ENCODE results near the gene THRAP3.
A peak's percentile ranks its signal among the peaks of the same experiment; 100 is the strongest.

The THRAP3 gene

GRCh38 chr1:36350659-36351226 lies 126.5 kb downstream of the THRAP3 start:
- TF ChIP-seq EZH2 (IDR thresholded peaks at IDR 0.05; ENCODE audit: borderline replicate concordance, low read depth, low read length, severe bottlenecking) (no peak), CTCF (IDR thresholded peaks at IDR 0.05; ENCODE audit: borderline replicate concordance, extremely low read depth, low read length, poor library complexity, severe bottlenecking) (no peak)
- ATAC-seq (ENCODE audit: insufficient read depth, low read depth) (peak; percentile 64), DNase-seq (peak; percentile 33)
- Histone ChIP-seq H4K20me1 (ENCODE audit: insufficient read depth, low read length) (no peaks in the 10 kb centered on the region; the same call in 1 of the 2 replicates), H3K27ac (ENCODE audit: low read length) (no peak overlapping the region), H3K4me3 (ENCODE audit: low read depth in 1 of 2, low read length in 2 of 2) (no peak overlapping the region), H3K4me2 (ENCODE audit: insufficient read depth, low read length) (no peak overlapping the region), H3K79me2 (ENCODE audit: insufficient read depth, low read length) (no peaks in the 10 kb centered on the region), H3K27me3 (ENCODE audit: insufficient read depth, low read length, poor library complexity) (no peaks in the 10 kb centered on the region), H3K4me1 (ENCODE audit: insufficient read depth, low read length) (no peaks in the 10 kb centered on the region), H2AFZ (ENCODE audit: low read depth, low read length) (no peak overlapping the region), H3K36me3 (ENCODE audit: insufficient read depth, low read length) (peaks cover 62% of the 10 kb centered on the region), H3K9me3 (ENCODE audit: insufficient read depth, low read length, severe bottlenecking) (no peaks in the 10 kb centered on the region), H3K9ac (ENCODE audit: low read depth, low read length) (no peak overlapping the region)

GRCh38 chr1:36351227-36351977 lies 127.2 kb downstream of the THRAP3 start:
- peaks cover 62% of the 10 kb centered on the region for H3K36me3 ChIP-seq (ENCODE audit: insufficient read depth, low read length)

GRCh38 chr1:36352125-36352909 lies 128.1 kb downstream of the THRAP3 start:
- Histone ChIP-seq H3K4me2 (ENCODE audit: insufficient read depth, low read length) (no peak overlapping the region), H3K36me3 (ENCODE audit: insufficient read depth, low read length) (peaks cover 58% of the 10 kb centered on the region), H3K27me3 (ENCODE audit: insufficient read depth, low read length, poor library complexity) (no peaks in the 10 kb centered on the region), H4K20me1 (ENCODE audit: insufficient read depth, low read length) (no peaks in the 10 kb centered on the region; the same call in 1 of the 2 replicates), H3K27ac (ENCODE audit: low read length) (no peak overlapping the region), H2AFZ (ENCODE audit: low read depth, low read length) (no peak overlapping the region), H3K79me2 (ENCODE audit: insufficient read depth, low read length) (no peaks in the 10 kb centered on the region), H3K9me3 (ENCODE audit: insufficient read depth, low read length, severe bottlenecking) (no peaks in the 10 kb centered on the region), H3K4me3 (ENCODE audit: low read depth in 1 of 2, low read length in 2 of 2) (no peak overlapping the region), H3K9ac (ENCODE audit: low read depth, low read length) (no peak overlapping the region), H3K4me1 (ENCODE audit: insufficient read depth, low read length) (no peaks in the 10 kb centered on the region)
- no peak for TF ChIP-seq EZH2 (IDR thresholded peaks at IDR 0.05; ENCODE audit: borderline replicate concordance, low read depth, low read length, severe bottlenecking)
- no peak for TF ChIP-seq CTCF (IDR thresholded peaks at IDR 0.05; ENCODE audit: borderline replicate concordance, extremely low read depth, low read length, poor library complexity, severe bottlenecking)
- DNase-seq (no peak), ATAC-seq (ENCODE audit: insufficient read depth, low read depth) (no peak)

More at GRCh38 chr1:36351227-36351977, 127.2 kb downstream of the THRAP3 start:
- Histone ChIP-seq H3K4me3 (ENCODE audit: low read depth in 1 of 2, low read length in 2 of 2) (no peak overlapping the region), H3K4me2 (ENCODE audit: insufficient read depth, low read length) (no peak overlapping the region), H3K9me3 (ENCODE audit: insufficient read depth, low read length, severe bottlenecking) (no peaks in the 10 kb centered on the region), H4K20me1 (ENCODE audit: insufficient read depth, low read length) (no peaks in the 10 kb centered on the region; the same call in 1 of the 2 replicates), H3K9ac (ENCODE audit: low read depth, low read length) (no peak overlapping the region), H2AFZ (ENCODE audit: low read depth, low read length) (no peak overlapping the region), H3K79me2 (ENCODE audit: insufficient read depth, low read length) (no peaks in the 10 kb centered on the region), H3K4me1 (ENCODE audit: insufficient read depth, low read length) (no peaks in the 10 kb centered on the region), H3K27me3 (ENCODE audit: insufficient read depth, low read length, poor library complexity) (no peaks in the 10 kb centered on the region), H3K27ac (ENCODE audit: low read length) (no peak overlapping the region)
- TF ChIP-seq EZH2 (IDR thresholded peaks at IDR 0.05; ENCODE audit: borderline replicate concordance, low read depth, low read length, severe bottlenecking) (no peak), CTCF (IDR thresholded peaks at IDR 0.05; ENCODE audit: borderline replicate concordance, extremely low read depth, low read length, poor library complexity, severe bottlenecking) (no peak)
- DNase-seq = no peak
- ATAC-seq (ENCODE audit: insufficient read depth, low read depth) = no peak
